GM15510 (cell line): ENCODE data around the gene TEAD3.

Source experiments
- POLR2A ChIP-seq: IDR thresholded peaks from 3 replicates; pipeline ENCODE4 v1.6.1; 2011; ENCODE audit warnings: borderline replicate concordance; ENCODE audit not compliant: insufficient read length; ENCODE audit errors: extremely low read depth

Gene TEAD3

GRCh38 chr6:35518566-35519312 lies 21.9 kb upstream of the TEAD3 start:
- no peak for TF ChIP-seq POLR2A

- TF ChIP-seq POLR2A = no peak
Measured at GRCh38 chr6:35516712-35517111, 19.8 kb upstream of the TEAD3 start.

GRCh38 chr6:35514587-35514986 lies 17.7 kb upstream of the TEAD3 start:
- TF ChIP-seq POLR2A = no peak

GRCh38 chr6:35512740-35513139 lies 15.9 kb upstream of the TEAD3 start, which contains the start of gene TULP1:
TULP1 (minus strand) TSS chr6:35512896; CDS start chr6:35512858, 38 bp downstream.
- TF ChIP-seq POLR2A = no peak

GRCh38 chr6:35512006-35512405 lies 15.1 kb upstream of the TEAD3 start:
- TF ChIP-seq POLR2A = no peak

GRCh38 chr6:35511562-35511941 lies 14.7 kb upstream of the TEAD3 start:
- TF ChIP-seq POLR2A = no peak

- no peak for TF ChIP-seq POLR2A
Measured at GRCh38 chr6:35510916-35511561, 14.2 kb upstream of the TEAD3 start.

- TF ChIP-seq POLR2A = no peak
Measured at GRCh38 chr6:35508542-35508941, 11.7 kb upstream of the TEAD3 start.

- no peak for TF ChIP-seq POLR2A
Measured at GRCh38 chr6:35508027-35508426, 11.1 kb upstream of the TEAD3 start.

- no peak for TF ChIP-seq POLR2A
Measured at GRCh38 chr6:35507221-35507620, 10.3 kb upstream of the TEAD3 start.

GRCh38 chr6:35506536-35506935 lies 9.7 kb upstream of the TEAD3 start:
- TF ChIP-seq POLR2A = no peak

- TF ChIP-seq POLR2A = no peak
Measured at GRCh38 chr6:35505999-35506412, 9.1 kb upstream of the TEAD3 start.

- TF ChIP-seq POLR2A = no peak
Measured at GRCh38 chr6:35503534-35503933, 6.7 kb upstream of the TEAD3 start.

- TF ChIP-seq POLR2A = no peak
Measured at GRCh38 chr6:35501784-35502183, 4.9 kb upstream of the TEAD3 start.

GRCh38 chr6:35500782-35501181 lies 3.9 kb upstream of the TEAD3 start:
- no peak for TF ChIP-seq POLR2A

GRCh38 chr6:35499372-35499771 lies 2.5 kb upstream of the TEAD3 start:
- no peak for TF ChIP-seq POLR2A
